Measurements from ENCODE around the gene GPR107. TPM values are rescaled to one million over a fixed set of nuclear protein-coding genes. Genes with fewer than 3 reads are reported as not detected.

GPR107 gene
- total RNA-seq, 6 experiments from 2014 or later = 12.6 to 18.2 (median 14.5) TPM

DNA sequence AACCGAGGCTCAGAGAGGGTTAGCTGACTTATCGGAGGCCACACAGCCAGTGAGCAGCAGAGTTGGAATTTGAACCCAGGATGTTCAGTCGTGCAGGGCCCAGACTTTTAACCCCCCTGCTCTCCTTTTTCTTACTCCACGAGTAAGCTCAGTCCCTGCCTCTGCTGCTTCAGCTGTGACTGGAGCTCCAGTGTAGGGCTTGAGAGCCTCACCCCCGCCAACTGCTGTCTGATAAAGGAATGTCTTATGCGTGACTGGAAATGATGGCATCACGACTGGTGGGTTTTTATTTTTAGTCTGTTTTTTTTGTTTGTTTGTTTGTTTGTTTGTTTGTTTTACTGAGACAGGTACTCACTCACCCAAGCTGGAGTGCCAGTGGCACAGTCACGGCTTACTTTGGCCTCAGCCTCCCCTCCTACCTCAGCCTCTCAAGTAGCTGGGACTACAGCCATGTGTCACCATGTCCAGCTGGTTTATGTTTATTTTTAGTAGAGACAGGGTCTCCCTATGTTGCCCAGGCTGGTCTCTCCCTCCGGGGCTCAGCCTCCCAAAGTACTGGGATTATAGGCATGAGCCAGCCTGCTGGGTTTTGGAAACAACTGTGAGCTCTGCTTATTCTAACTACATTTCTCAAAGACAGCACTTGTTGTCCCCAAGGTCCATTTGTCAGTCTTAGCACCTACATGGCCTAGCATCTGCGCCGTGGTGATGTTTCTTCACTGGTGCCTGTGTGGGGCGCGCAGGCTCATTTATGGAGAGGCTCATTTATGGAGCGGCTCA, 66.0 kb downstream of the GPR107 start:
- no peaks in the 10 kb centered on the region for H3K9me3 ChIP-seq
- no peak overlapping the region for H3K27ac ChIP-seq
- H3K27me3 ChIP-seq = no peaks in the 10 kb centered on the region
- ATAC-seq (no peak), DNase-seq (no peak)
- H3K4me3 ChIP-seq = no peak overlapping the region
- no peaks in the 10 kb centered on the region for H3K4me1 ChIP-seq
- 81% methylated on average over 11 of the region's 14 CpGs for WGBS (ENCODE audit: insufficient coverage, low coverage, low lambda C conversion rate, missing lambda C conversion rate)
- H3K36me3 ChIP-seq = peaks cover 0 to 4% (median 0%) of the 10 kb centered on the region in 4 donors
- TF ChIP-seq POLR2A (IDR thresholded peaks at IDR 0.05) (no peak), CTCF (IDR thresholded peaks at IDR 0.05) (no peak)
- intact Hi-C loops (cut with DNase I) = loop anchor here (10.0 kb wide), 1 partner anchor 225 kb away; no protein-coding TSS in a partner anchor

GRCh38 chr9:130120299-130120587, 66.5 kb downstream of the GPR107 start:
- intact Hi-C loops (cut with DNase I) = no loop called here
- H3K9me3 ChIP-seq = no peaks in the 10 kb centered on the region
- no peak overlapping the region for H3K27ac ChIP-seq
- 61% methylated on average over 3 of the region's 6 CpGs for WGBS (ENCODE audit: insufficient coverage, low coverage, low lambda C conversion rate, missing lambda C conversion rate)
- peaks cover 0 to 4% (median 0%) of the 10 kb centered on the region in 4 donors for H3K36me3 ChIP-seq
- TF ChIP-seq CTCF (IDR thresholded peaks at IDR 0.05) = no peak
- TF ChIP-seq POLR2A (IDR thresholded peaks at IDR 0.05) = no peak
- DNase-seq = no peak
- no peak for ATAC-seq
- no peaks in the 10 kb centered on the region for H3K4me1 ChIP-seq
- no peaks in the 10 kb centered on the region for H3K27me3 ChIP-seq
- no peak overlapping the region for H3K4me3 ChIP-seq

GRCh38 chr9:130120832-130121231, 67.1 kb downstream of the GPR107 start:
- intact Hi-C loops (cut with DNase I) = no loop called here
- H3K9me3 ChIP-seq = no peaks in the 10 kb centered on the region
- H3K36me3 ChIP-seq = peaks cover 0 to 3% (median 0%) of the 10 kb centered on the region in 4 donors
- TF ChIP-seq CTCF (IDR thresholded peaks at IDR 0.05) (no peak), POLR2A (IDR thresholded peaks at IDR 0.05) (no peak)
- no peaks in the 10 kb centered on the region for H3K27me3 ChIP-seq
- H3K4me1 ChIP-seq = no peaks in the 10 kb centered on the region
- ATAC-seq = no peak
- no peak overlapping the region for H3K27ac ChIP-seq
- no peak for DNase-seq
- H3K4me3 ChIP-seq = no peak overlapping the region
- WGBS (ENCODE audit: insufficient coverage, low coverage, low lambda C conversion rate, missing lambda C conversion rate) = 75% methylated on average over 8 of the region's 9 CpGs

DNA sequence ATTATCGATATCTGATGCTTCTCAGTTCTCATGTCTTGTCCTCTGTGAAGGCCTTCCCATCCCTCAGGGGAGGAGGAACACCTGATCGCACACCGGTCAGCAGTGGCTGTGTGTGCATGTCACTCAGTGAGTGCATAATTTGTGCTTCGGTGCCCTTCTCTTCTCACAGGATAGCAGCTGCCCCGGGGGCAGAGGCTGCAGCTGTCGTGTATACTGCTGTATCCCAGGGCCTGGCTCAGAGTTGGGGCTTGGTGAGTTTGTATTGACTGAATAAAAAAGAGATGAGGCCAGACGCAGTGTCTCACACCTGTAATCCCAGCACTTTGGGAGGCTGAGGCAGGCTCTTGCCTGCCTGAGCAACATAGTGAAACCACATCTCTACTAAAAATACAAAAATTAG, 68.8 kb downstream of the GPR107 start:
- intact Hi-C loops (cut with DNase I) = no loop called here
- H3K27ac ChIP-seq = no peak overlapping the region
- H3K4me1 ChIP-seq = no peaks in the 10 kb centered on the region
- ATAC-seq = no peak
- WGBS (ENCODE audit: insufficient coverage, low coverage, low lambda C conversion rate, missing lambda C conversion rate) = 100% methylated on average over 1 of the region's 7 CpGs
- no peak for TF ChIP-seq POLR2A (IDR thresholded peaks at IDR 0.05)
- no peak for TF ChIP-seq CTCF (IDR thresholded peaks at IDR 0.05)
- H3K27me3 ChIP-seq = no peaks in the 10 kb centered on the region
- H3K9me3 ChIP-seq = no peaks in the 10 kb centered on the region
- no peak for DNase-seq
- H3K36me3 ChIP-seq = peaks cover 0 to 3% (median 0%) of the 10 kb centered on the region in 4 donors
- H3K4me3 ChIP-seq = no peak overlapping the region

Measured in right lobe of liver (tissue), 6 donors.